H1 (cell line): Measurements from ENCODE around the gene RNF130. TPM values are rescaled to one million over a fixed set of nuclear protein-coding genes. Genes with fewer than 3 reads are reported as not detected.

Source experiments
- CTCF ChIA-PET: fragments of 300-600 bp; sonication (Branson Sonifier 250); formaldehyde crosslinking; loops from one replicate; lab custom pipeline; 2021; ENCODE audit not compliant: partially characterized antibody; lab: Charles Lee
- POLR2A ChIA-PET: fragments of 300-600 bp; sonication (Branson Sonifier 250); formaldehyde crosslinking; loops from one replicate; lab custom pipeline; 2021; ENCODE audit warnings: inconsistent platforms; ENCODE audit not compliant: partially characterized antibody; lab: Charles Lee
- DNase-seq, 2 experiments: peaks; one replicate each; pipeline versions ENCODE4 v3.0.0 to v3.0.0-alpha.2; 2010 to 2022; ENCODE audit warnings: low spot score in 2 of 2, low read depth in 1 of 2, mixed read lengths in 1 of 2
- FAIRE-seq: peaks from 2 replicates; lab custom pipeline; 2011; peaks lifted over from hg19 to GRCh38; lab: Jason Lieb, UNC
- H2AFZ ChIP-seq: 2 replicates; pipeline ENCODE4 v1.8.1; 2012; ENCODE audit warnings: low read length, inconsistent platforms
- H2AK5ac ChIP-seq: 2 replicates; pipeline ENCODE4 v1.6.1; 2013; ENCODE audit warnings: low read depth, low read length
- H2BK120ac ChIP-seq: replicated peaks from 2 replicates; pipeline ENCODE3; 2013; ENCODE audit warnings: low read depth, low read length, inconsistent platforms
- H2BK12ac ChIP-seq: 2 replicates; pipeline ENCODE4 v1.6.1; 2013; ENCODE audit warnings: low read depth, low read length
- H2BK15ac ChIP-seq: 2 replicates; pipeline ENCODE4 v1.6.1; 2013; ENCODE audit warnings: low read length
- H2BK20ac ChIP-seq: 2 replicates; pipeline ENCODE4 v1.6.1; 2013; ENCODE audit warnings: low read length
- H2BK5ac ChIP-seq: 2 replicates; pipeline ENCODE4 v1.6.1; 2013; ENCODE audit warnings: low read depth, low read length
- H3K14ac ChIP-seq: 2 replicates; pipeline ENCODE4 v1.6.1; 2013; ENCODE audit warnings: inconsistent platforms; ENCODE audit not compliant: insufficient read length
- H3K18ac ChIP-seq: 2 replicates; pipeline ENCODE4 v1.6.1; 2013; ENCODE audit warnings: low read length; ENCODE audit errors: extremely low read depth
- H3K23ac ChIP-seq: 2 replicates; pipeline ENCODE4 v1.6.1; 2013; ENCODE audit warnings: inconsistent platforms; ENCODE audit not compliant: insufficient read length
- H3K23me2 ChIP-seq: 2 replicates; pipeline ENCODE4 v1.6.1; 2013; ENCODE audit warnings: low read depth, low read length
- H3K27ac ChIP-seq: 2 replicates; pipeline ENCODE4 v1.6.1; 2011; ENCODE audit warnings: low read depth, low read length, inconsistent platforms
- H3K27me3 ChIP-seq, 4 experiments: replicated peaks in 1 of 4; 1 replicate in 1 of 4; 2 replicates in 3 of 4; pipeline versions ENCODE4 v1.6.1 to v1.8.1; 2011 to 2013; ENCODE audit warnings: low read length in 3 of 4, mild to moderate bottlenecking in 3 of 4, inconsistent platforms in 2 of 4, mixed read lengths in 2 of 4, moderate library complexity in 1 of 4; ENCODE audit not compliant: control insufficient read depth in 3 of 4, insufficient read depth in 3 of 4; ENCODE audit errors: extremely low read depth in 1 of 4
- H3K36me3 ChIP-seq, 4 experiments: 2 replicates each; pipeline versions ENCODE4 v1.6.1 to v1.8.1; 2011 to 2013; ENCODE audit warnings: mild to moderate bottlenecking in 4 of 4, low read length in 3 of 4, moderate library complexity in 2 of 4, control low read depth in 1 of 4, inconsistent platforms in 1 of 4; ENCODE audit not compliant: insufficient read depth in 4 of 4, control insufficient read depth in 2 of 4
- H3K4ac ChIP-seq: replicated peaks from 2 replicates; pipeline ENCODE3; 2013; ENCODE audit warnings: low read length, low read depth, mixed read lengths, inconsistent platforms; ENCODE audit not compliant: insufficient read length
- H3K4me1 ChIP-seq, 4 experiments: replicated peaks in 1 of 4; 1 replicate in 1 of 4; 2 replicates in 3 of 4; pipeline versions ENCODE4 v1.6.1 to v1.8.1; 2011 to 2013; ENCODE audit warnings: low read length in 3 of 4, inconsistent platforms in 2 of 4, mixed read lengths in 1 of 4; ENCODE audit not compliant: insufficient read depth in 4 of 4, control insufficient read depth in 3 of 4
- H3K4me2 ChIP-seq, 2 experiments: 2 replicates each; pipeline versions ENCODE4 v1.6.1 to v1.8.1; 2011 to 2013; ENCODE audit warnings: low read depth in 2 of 2, low read length in 2 of 2, control low read depth in 1 of 2, inconsistent platforms in 1 of 2, mild to moderate bottlenecking in 1 of 2; ENCODE audit not compliant: insufficient read depth in 1 of 2
- H3K4me3 ChIP-seq, 4 experiments: fragments of 200-600, 300-600 bp in 1 of 4; sonication (generic), shearing (Covaris generic), sonication (Bioruptor Twin) in 1 of 4; 2 replicates each; pipeline versions ENCODE4 v1.5.1 to v1.8.1; 2011 to 2016; ENCODE audit warnings: low read length in 4 of 4, low read depth in 3 of 4, control low read depth in 2 of 4, inconsistent platforms in 2 of 4, mild to moderate bottlenecking in 2 of 4, mixed read lengths in 1 of 4, moderate library complexity in 1 of 4; ENCODE audit not compliant: insufficient read depth in 2 of 4; ENCODE audit errors: extremely low read depth in 1 of 4
- H3K56ac ChIP-seq: replicated peaks from 2 replicates; pipeline ENCODE3; 2013; ENCODE audit warnings: low read depth, mild to moderate bottlenecking, mixed read lengths, low read length, inconsistent platforms; ENCODE audit not compliant: insufficient read length
- H3K79me1 ChIP-seq: 2 replicates; pipeline ENCODE4 v1.6.1; 2013; ENCODE audit warnings: low read depth, low read length, control low read depth
- H3K79me2 ChIP-seq, 2 experiments: 2 replicates each; pipeline versions ENCODE4 v1.6.1 to v1.8.1; 2012 to 2013; ENCODE audit warnings: low read length in 2 of 2, mild to moderate bottlenecking in 2 of 2, inconsistent platforms in 1 of 2; ENCODE audit not compliant: insufficient read depth in 2 of 2, control insufficient read depth in 1 of 2
- H3K9ac ChIP-seq, 4 experiments: replicated peaks in 1 of 4; 1 replicate in 1 of 4; 2 replicates in 3 of 4; pipeline versions ENCODE4 v1.6.1 to v1.8.1; 2011 to 2013; ENCODE audit warnings: low read depth in 3 of 4, low read length in 3 of 4, control low read depth in 2 of 4, mild to moderate bottlenecking in 2 of 4, moderate library complexity in 2 of 4, inconsistent platforms in 1 of 4; ENCODE audit errors: extremely low read depth in 1 of 4
- H3K9me3 ChIP-seq, 2 experiments: 2 replicates each; pipeline versions ENCODE4 v1.6.1 to v1.8.1; 2012 to 2013; ENCODE audit warnings: mild to moderate bottlenecking in 2 of 2, moderate library complexity in 2 of 2, control low read depth in 1 of 2, inconsistent platforms in 1 of 2, low read depth in 1 of 2, low read length in 1 of 2, mixed read lengths in 1 of 2; ENCODE audit not compliant: insufficient read depth in 2 of 2
- H4K20me1 ChIP-seq, 2 experiments: replicated peaks in 1 of 2; 2 replicates each; pipeline versions ENCODE3 to v1.8.1; 2011 to 2013; ENCODE audit warnings: inconsistent platforms in 2 of 2, low read length in 2 of 2, mild to moderate bottlenecking in 1 of 2; ENCODE audit not compliant: insufficient read depth in 2 of 2, control insufficient read depth in 1 of 2
- H4K5ac ChIP-seq: 2 replicates; pipeline ENCODE4 v1.6.1; 2013; ENCODE audit warnings: low read length, low read depth, mixed read lengths, inconsistent platforms; ENCODE audit not compliant: insufficient read length
- H4K8ac ChIP-seq: 2 replicates; pipeline ENCODE4 v1.8.0; 2013; ENCODE audit warnings: mild to moderate bottlenecking, moderate library complexity, low read length, inconsistent platforms; ENCODE audit not compliant: insufficient read depth; ENCODE audit errors: extremely low read depth
- H4K91ac ChIP-seq: replicated peaks from 2 replicates; pipeline ENCODE3; 2013; ENCODE audit warnings: low read length, mixed read lengths, inconsistent platforms; ENCODE audit not compliant: insufficient read length
- CHD1 ChIP-seq: IDR thresholded peaks from 2 replicates; pipeline ENCODE4 v1.6.1; 2012; ENCODE audit warnings: low read depth, low read length, improper control_type of control experiment
- KDM4A ChIP-seq: IDR thresholded peaks from one replicate; pipeline ENCODE4 v1.7.1; 2012; ENCODE audit warnings: low read depth, mild to moderate bottlenecking, moderate library complexity, low read length, inconsistent platforms; ENCODE audit not compliant: severe bottlenecking
- PHF8 ChIP-seq: fragments of 200-600 bp; sonication (generic); conservative IDR thresholded peaks from 2 replicates; pipeline ENCODE4 v1.7.1; 2012; ENCODE audit warnings: low read depth, mild to moderate bottlenecking, inconsistent platforms, low read length, moderate library complexity
- POLR2A ChIP-seq, 2 experiments: IDR thresholded peaks; 1 replicate in 1 of 2; 2 replicates in 1 of 2; pipeline ENCODE4 v1.6.1; 2011; ENCODE audit warnings: low read depth in 2 of 2, low read length in 2 of 2, mild to moderate bottlenecking in 2 of 2; ENCODE audit errors: control extremely low read depth in 1 of 2
- POLR2AphosphoS5 ChIP-seq: IDR thresholded peaks from 2 replicates; pipeline ENCODE4 v1.6.1; 2011; ENCODE audit warnings: low read depth, low read length
- RBBP5 ChIP-seq: IDR thresholded peaks from 2 replicates; pipeline ENCODE4 v1.7.1; 2012; ENCODE audit warnings: low read depth, mild to moderate bottlenecking, inconsistent platforms, low read length, moderate library complexity, borderline replicate concordance
- TAF1 ChIP-seq: IDR thresholded peaks from 2 replicates; pipeline ENCODE4 v1.6.1; 2011; ENCODE audit warnings: mild to moderate bottlenecking, low read depth, low read length
- TAF7 ChIP-seq: optimal IDR thresholded peaks from 2 replicates; pipeline ENCODE3; 2011; ENCODE audit warnings: low read depth, mild to moderate bottlenecking, inconsistent platforms, low read length, moderate library complexity, borderline replicate concordance
- TBP ChIP-seq: IDR thresholded peaks from 2 replicates; pipeline ENCODE4 v1.6.1; 2011; ENCODE audit warnings: low read depth, low read length, improper control_type of control experiment
- ZNF274 ChIP-seq: IDR thresholded peaks from 2 replicates; pipeline ENCODE4 v1.7.0; 2012; ENCODE audit warnings: low read length, borderline replicate concordance; ENCODE audit errors: extremely low read depth
- WGBS, 2 experiments: shearing (Covaris generic) in 1 of 2; methylation state at CpG; one replicate each; pipeline versions ENCODE4 v1.1.6 to v1.1.7; 2013 to 2015; ENCODE audit warnings: low lambda C conversion rate in 2 of 2, mixed read lengths in 2 of 2, inconsistent platforms in 1 of 2, low coverage in 1 of 2, missing lambda C conversion rate in 1 of 2; ENCODE audit not compliant: insufficient replicate concordance in 2 of 2, insufficient coverage in 1 of 2, insufficient read length in 1 of 2; ENCODE audit errors: extremely low coverage in 1 of 2, missing lambda C conversion rate in 1 of 2; 5-methylcytosine and 5-hydroxymethylcytosine counted together
- polyA plus RNA-seq, 7 experiments: library from polyadenylated mRNA; depleted of rRNA in 3 of 7; stranded (reverse) in 5 of 7; unstranded in 2 of 7; fragments of >200 nt in 5 of 7; fragments of 200-250 nt in 2 of 7; gene quantifications; 1 replicate in 5 of 7; 2 replicates in 1 of 7; 4 replicates in 1 of 7; pipeline versions ENCODE4 v1.2.1 to v1.2.3, GENCODE V29; 2011 to 2013; ENCODE audit warnings: missing spikeins in 2 of 7, mixed read lengths in 2 of 7
- total RNA-seq: library from RNA; stranded (reverse); fragmentation: NEBNext Ultra II Directional; extraction: Animal tissue kit (Norgen Biotek cat#: 25700); gene quantifications from 2 replicates; pipeline ENCODE4 v1.2.1, GENCODE V29; 2021

Gene RNF130
- total and polyA plus RNA-seq, 2 of the 8 experiments (the other 6 are each of a cell fraction or from before 2014, with no cell fraction given) = 65.1 to 70.0 TPM

GRCh38 chr5:179907556-179908324 is 163.8 kb downstream of the RNF130 start, which contains the start of gene TBC1D9B:
TBC1D9B (minus strand) TSS chr5:179907897; CDS start chr5:179907821, 76 bp downstream.
- FAIRE-seq = no peak
- Histone ChIP-seq H3K27me3 (peaks cover 0 to 6% (median 0%) of the 10 kb centered on the region in 4 experiments; a peak in 2 of 7 replicates), H3K79me2 (peaks cover 0 to 2% of the 10 kb centered on the region in 2 experiments; a peak in 1 of 4 replicates)
- 0 out of 2 replicates have a peak, but pooled peaks have one; percentile 31 for TF ChIP-seq PHF8
- peak in 1 of 2 experiments; percentile 43; a peak in 1 of 3 replicates for TF ChIP-seq POLR2A (IDR thresholded peaks at IDR 0.05; ENCODE audit: control extremely low read depth in 1 of 2, low read depth in 2 of 2, low read length in 2 of 2)
- no peak for TF ChIP-seq CHD1
- no peak for TF ChIP-seq POLR2AphosphoS5
- peak; percentile 3; the same call in 1 of the 2 replicates for TF ChIP-seq TBP
- peak; percentile 36; the same call in 1 of the 2 replicates for TF ChIP-seq TAF1
- peak; percentile 44 for TF ChIP-seq KDM4A
- peak; percentile 25 for TF ChIP-seq TAF7
- TF ChIP-seq ZNF274 = no peak
- peak; percentile 75; the same call in 1 of the 2 replicates for TF ChIP-seq RBBP5

More at GRCh38 chr5:179907556-179908324, 163.8 kb downstream of the RNF130 start, which contains the start of gene TBC1D9B:
- Histone ChIP-seq H4K20me1 (peaks cover 0 to 13% of the 10 kb centered on the region in 2 experiments), H4K5ac (peak within 1 kb of the TSS; percentile 65), H3K14ac (no peak within 1 kb of the TSS), H3K4ac (no peak within 1 kb of the TSS), H2BK15ac (0 out of 2 replicates have a peak within 1 kb of the TSS, but pooled peaks have one; percentile 88), H4K8ac (peak within 1 kb of the TSS; percentile 87), H3K23ac (no peak within 1 kb of the TSS), H3K79me1 (peaks cover 4% of the 10 kb centered on the region), H3K4me3 (peak within 1 kb of the TSS; percentile 32 to 72 (median 54)), H3K9ac (peak within 1 kb of the TSS in 2 of 4 experiments; percentile 57 to 68; a peak in 5 of 7 replicates), H3K4me2 (peak within 1 kb of the TSS; percentile 78 to 82), H3K56ac (no peak within 1 kb of the TSS), H3K27ac (no peak within 1 kb of the TSS), H2BK5ac (no peak within 1 kb of the TSS), H3K36me3 (peaks cover 0 to 9% (median 0%) of the 10 kb centered on the region in 4 experiments; a peak in 3 of 8 replicates), H2BK120ac (no peak within 1 kb of the TSS), H2AK5ac (no peak within 1 kb of the TSS), H3K9me3 (no peaks in the 10 kb centered on the region; a peak in 1 of 4 replicates), H2BK12ac (no peak within 1 kb of the TSS), H3K4me1 (peaks cover 0 to 7% (median 4%) of the 10 kb centered on the region in 4 experiments; a peak in 5 of 7 replicates), H2AFZ (0 out of 2 replicates have a peak within 1 kb of the TSS, but pooled peaks have one; percentile 75), H4K91ac (no peak within 1 kb of the TSS), H3K18ac (no peak within 1 kb of the TSS; the same call in none of the 2 replicates), H2BK20ac (no peak within 1 kb of the TSS), H3K23me2 (peaks cover 7% of the 10 kb centered on the region; the same call in 1 of the 2 replicates)
- POLR2A ChIA-PET = interaction anchor here (1.4 kb wide), 1 partner anchor 29 kb away, joined by 3 read pairs; no protein-coding TSS in a partner anchor
- peak in 1 of 2 experiments; percentile 81 for DNase-seq
- CTCF ChIA-PET = interaction anchor here (0.7 to 3.5 kb wide), 18 partner anchors 10 to 209 kb away, joined by 3 to 24 read pairs (median 4); no protein-coding TSS in a partner anchor
- 11% methylated on average over 44 of the region's 105 CpGs; no CpG with 5 or more reads in 1 of the 2 experiments for WGBS, 2 experiments
